Cardiac fibroblast (primary cell): ENCODE results near the gene ZSWIM8.

Experiments used
- DNase-seq, 2 donors: peaks; one replicate each; pipeline versions ENCODE4 v3.0.0 to v3.0.0-alpha.2; 2010; ENCODE audit warnings: low read depth in 2 of 2
- H3K4me3 ChIP-seq, 2 donors: replicated peaks in 1 of 2; 1 replicate in 1 of 2; 2 replicates in 1 of 2; pipeline ENCODE4 v1.5.1; 2011; ENCODE audit warnings: low read depth in 2 of 2, low read length in 2 of 2, mild to moderate bottlenecking in 2 of 2, moderate library complexity in 1 of 2
- CTCF ChIP-seq: IDR thresholded peaks from one replicate; pipeline ENCODE4 v1.5.1; 2011; ENCODE audit warnings: low read depth, mild to moderate bottlenecking, low read length, inconsistent platforms

ZSWIM8 gene

DNA sequence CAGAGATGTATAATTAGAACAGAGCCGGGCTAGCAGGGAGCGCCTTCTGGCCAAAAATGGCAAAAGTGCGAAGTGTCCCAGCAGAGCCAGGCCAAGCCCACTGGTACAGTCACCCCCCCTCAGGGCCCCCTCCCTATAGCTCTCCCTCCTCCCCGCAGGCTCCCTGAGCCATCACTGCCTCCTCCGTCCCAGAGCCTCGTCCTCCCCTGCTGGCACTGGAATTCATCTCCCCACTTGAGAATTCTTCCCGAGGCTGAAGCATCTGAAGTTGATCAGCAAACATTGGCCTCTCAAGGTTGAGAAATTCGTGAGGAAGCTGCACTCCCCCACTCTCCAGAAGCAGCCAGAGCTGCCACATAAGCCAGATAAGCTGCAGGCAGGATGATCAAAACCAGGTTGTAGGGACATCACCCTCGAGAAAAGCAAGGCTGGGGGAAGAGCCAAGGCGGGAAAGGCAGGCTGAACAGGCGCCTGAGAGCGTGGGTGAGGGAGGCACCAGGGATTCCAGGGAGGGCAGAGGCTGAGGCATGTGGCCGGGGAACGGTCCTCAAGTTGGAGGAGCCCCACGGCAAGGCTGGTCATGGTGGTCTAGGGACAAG is 65.6 kb downstream of the ZSWIM8 start:
- no peak overlapping the region for H3K4me3 ChIP-seq
- DNase-seq: peak; percentile 48 to 86
- TF ChIP-seq CTCF: no peak
